NCI-H146 (cell line): ENCODE results near the gene PC.

Experiments
- DNase-seq: peaks from one replicate; lab custom pipeline; 2025; lab: John Stamatoyannopoulos, UW

Gene PC

DNA sequence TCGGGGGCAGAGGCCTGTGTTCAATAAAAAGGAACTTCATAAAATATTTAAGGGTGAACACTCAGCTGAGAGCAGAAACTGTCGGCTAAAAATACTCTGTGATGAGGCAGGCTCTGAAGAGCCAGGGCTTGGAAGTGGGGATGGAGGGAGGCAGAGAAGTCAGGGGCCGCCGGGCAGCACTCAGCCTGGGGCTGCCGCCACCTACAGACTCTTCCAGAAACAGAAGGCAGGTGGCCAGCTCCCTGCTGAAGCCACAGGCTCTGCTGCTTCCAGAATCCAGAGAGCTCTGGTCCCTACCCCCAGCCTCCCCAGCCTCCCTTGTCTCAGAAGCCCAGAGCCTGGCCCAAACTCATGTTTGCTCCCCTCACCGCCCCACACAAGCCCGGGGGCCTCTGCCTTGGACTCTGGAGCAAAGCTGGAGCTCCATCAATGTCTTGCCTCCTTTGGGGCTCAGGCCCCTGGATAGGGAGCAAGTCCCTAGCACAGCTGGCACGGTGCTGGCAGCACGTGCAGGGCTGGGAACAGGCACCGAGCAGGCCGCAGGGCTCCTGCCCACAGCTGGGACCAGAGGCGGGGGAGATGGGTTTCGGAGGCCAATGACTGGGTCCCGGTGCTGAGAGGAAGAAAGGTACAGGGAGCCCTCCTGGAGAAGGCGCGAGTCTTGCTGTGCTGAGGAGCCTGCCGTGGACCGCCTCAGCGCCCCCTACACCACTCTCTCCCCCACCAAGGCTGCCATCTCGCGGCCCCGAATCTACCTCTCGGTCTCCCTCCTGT lies 93.1 kb downstream of the PC start:
- DNase-seq = no peak

- no peak for DNase-seq
Observed at GRCh38 chr11:66864172-66864901, 93.8 kb downstream of the PC start.

DNA sequence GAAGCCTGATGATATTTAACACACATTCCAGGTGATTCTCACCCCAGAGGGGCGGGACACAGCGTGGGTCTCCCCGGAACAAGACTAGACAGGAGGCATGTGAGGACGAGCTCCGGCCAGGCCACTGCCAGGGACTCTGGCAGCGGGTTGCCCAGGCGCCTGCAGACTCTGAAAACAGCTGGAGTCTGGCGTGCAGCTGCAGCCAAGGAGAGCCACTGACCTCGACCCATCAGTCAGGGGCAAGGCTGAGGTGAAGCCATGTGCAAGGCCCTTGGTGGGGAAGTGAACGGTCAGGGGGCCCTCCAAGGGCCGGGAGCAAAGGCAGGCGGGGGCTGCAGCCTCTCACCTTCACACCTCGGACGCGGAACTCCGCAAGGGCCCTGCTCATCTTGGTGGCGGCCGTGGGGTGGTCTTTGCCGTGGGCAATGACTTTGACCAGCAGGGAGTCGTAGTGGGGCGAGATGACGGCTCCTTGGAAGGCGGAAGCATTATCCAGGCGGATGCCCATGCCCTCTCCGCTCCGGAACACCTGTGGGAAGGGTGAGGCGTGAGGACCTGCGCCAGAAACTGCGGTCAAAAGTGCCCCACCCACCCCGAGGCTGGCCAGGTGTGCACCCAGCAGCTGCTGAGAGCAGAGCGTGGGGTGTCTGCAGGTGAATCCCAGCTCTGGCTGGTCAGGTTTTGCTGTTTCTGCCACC lies 94.6 kb downstream of the PC start:
- DNase-seq = no peak

- DNase-seq = no peak
Observed at GRCh38 chr11:66862559-66863037, 95.6 kb downstream of the PC start.

- no peak for DNase-seq
Observed at GRCh38 chr11:66861774-66862558, 96.2 kb downstream of the PC start.

- no peak for DNase-seq
Observed at GRCh38 chr11:66861038-66861773, 97.0 kb downstream of the PC start.

- no peak for DNase-seq
Observed at GRCh38 chr11:66860449-66860831, 97.7 kb downstream of the PC start.

GRCh38 chr11:66859686-66860448 lies 98.3 kb downstream of the PC start:
- no peak for DNase-seq

- no peak for DNase-seq
Observed at GRCh38 chr11:66858939-66859685, 99.1 kb downstream of the PC start.

- no peak for DNase-seq
Observed at GRCh38 chr11:66858186-66858938, 99.8 kb downstream of the PC start.

- DNase-seq = no peak
Observed at GRCh38 chr11:66857927-66858185, 100.3 kb downstream of the PC start.

GRCh38 chr11:66857234-66857926 lies 100.8 kb downstream of the PC start:
- peak; percentile 12 for DNase-seq

GRCh38 chr11:66856496-66857233 lies 101.5 kb downstream of the PC start, which contains the start of gene LRFN4:
Gene LRFN4, plus strand, starts transcription at chr11:66857064. Its CDS starts 681 bp downstream, at chr11:66857745.
- peak; percentile 80 for DNase-seq

DNA sequence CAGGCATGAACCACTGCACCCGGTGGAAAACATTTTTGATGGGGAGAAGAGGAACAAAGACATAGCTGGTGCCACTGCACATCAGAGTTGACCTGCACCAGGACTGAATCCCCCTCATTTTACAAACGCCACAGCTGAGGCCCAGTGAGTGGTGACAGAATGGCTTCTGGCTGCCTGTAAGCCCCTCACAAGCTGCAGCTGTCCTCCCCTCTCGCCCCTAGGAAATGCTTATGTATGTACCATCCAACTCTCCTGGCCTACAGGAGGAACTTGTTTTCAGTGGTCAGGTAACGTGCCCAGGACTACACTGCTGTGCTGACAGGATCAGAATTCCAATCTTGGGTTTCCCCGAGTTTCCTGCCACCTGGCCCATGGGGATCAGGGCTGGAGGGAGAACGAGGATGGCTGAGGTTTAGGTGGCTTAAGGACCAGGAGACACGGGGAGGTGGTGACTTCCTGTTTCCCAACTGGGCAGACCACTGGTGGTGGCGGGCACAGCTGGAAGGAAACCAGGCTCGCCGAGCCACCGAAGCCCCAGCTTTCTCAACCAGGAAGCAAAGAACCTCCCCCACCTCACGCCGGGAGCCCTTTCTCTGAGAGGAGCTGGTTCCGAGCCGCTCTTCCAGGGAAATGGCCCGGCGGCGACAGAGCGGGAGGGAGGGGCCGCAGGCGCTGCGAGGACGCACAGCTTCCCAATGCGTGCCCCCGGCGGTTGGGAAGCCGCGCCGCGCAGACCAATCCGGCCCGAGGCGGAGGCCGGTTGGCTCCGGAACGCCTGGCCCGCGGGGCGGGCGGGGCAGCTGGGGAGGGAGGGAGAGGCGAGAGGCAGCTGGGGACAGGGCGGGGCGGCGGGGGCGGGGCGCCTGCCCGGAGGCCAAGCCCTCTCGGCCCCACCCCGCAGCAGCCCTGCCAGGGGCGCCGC lies 102.3 kb downstream of the PC start:
- DNase-seq = peak; percentile 95

DNA sequence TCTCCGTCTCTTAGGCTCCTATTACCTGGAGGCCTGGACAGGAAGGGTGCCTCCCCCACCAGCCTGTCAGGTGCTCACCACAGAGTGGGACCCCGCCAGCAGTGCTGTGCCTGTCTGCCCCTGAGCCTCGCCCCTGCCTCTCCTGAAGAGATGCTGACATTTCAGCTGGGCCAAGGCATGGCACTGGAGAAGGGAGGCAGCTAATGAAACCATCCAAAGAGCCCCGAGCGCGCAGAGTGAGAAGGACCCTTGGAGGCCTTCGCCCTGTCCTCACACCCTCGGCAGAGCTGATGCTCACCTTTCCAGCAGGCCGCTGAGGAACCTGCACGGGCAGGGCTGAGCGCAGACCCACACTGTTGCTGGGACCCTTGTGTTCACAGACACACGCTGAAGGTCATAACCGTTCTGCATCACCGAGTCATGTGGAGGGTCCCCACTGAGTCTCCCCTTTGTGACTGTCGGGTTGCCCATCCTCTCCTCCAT lies 103.4 kb downstream of the PC start:
- DNase-seq = no peak

DNA sequence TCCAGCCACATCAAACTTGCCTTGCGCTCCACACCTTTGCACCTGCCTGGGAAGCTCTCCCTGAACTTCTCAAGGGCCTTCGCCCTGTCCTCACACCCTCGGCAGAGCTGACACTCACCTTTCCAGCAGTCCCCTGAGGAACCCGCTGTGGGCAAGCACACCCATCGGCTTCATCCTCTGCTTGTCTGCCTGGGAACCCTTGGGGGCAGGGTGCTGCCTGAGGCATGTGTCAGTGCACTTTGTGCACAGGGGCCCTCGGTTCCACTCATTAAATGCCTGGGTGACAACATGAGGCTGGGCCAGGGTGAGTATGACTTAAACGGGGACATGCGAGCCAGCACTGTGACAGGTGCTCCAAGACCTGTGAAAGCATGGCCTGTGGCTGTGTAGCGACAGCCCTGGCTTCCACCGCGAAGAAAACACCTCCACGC lies 103.9 kb downstream of the PC start:
- no peak for DNase-seq
